Fibroblast of gingiva (primary cell): ENCODE measurements around the gene TENM4.

Source experiments
- DNase-seq: peaks from one replicate; pipeline ENCODE4 v3.0.0-alpha.2; 2011; ENCODE audit warnings: low read depth

The TENM4 gene

DNA sequence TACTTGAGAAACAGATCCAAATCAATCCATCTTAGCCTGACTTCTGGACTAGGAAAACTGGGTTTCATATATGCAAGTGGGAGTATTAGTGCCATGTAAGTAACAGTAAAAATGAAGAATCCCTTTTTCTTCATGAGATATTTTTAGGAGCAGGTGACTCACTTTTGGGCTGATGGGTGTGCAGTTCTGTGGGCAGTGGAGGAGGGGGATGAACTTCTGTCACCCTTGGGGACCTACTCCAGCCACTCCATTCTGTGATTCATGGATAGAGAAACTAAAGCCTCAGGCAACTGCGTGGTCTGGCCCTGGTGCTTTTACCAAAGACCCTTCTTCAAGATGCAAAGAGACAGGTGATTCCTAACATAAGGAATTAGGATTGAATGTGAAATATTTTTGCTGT is 657.5 kb downstream of the TENM4 start:
- no peak for DNase-seq

DNA sequence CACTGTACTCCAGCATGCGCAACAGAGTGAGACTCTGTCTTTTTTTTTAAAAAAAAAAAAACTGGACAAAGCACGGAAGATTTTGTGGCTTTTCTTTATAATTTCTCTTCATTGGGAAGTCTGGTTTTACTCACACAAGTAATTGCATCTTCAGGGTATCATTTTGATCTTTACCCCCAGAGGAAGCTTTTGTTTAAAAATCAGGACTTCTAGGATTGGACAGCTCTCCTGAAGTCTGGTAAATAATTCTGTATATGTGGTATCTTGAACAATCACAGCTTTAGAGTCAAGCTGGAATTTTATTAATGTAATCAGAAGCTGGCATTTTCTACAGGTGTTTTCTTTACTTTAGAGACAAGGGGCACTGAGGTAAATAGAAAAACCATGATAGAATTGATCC is 658.1 kb downstream of the TENM4 start:
- no peak for DNase-seq

DNA sequence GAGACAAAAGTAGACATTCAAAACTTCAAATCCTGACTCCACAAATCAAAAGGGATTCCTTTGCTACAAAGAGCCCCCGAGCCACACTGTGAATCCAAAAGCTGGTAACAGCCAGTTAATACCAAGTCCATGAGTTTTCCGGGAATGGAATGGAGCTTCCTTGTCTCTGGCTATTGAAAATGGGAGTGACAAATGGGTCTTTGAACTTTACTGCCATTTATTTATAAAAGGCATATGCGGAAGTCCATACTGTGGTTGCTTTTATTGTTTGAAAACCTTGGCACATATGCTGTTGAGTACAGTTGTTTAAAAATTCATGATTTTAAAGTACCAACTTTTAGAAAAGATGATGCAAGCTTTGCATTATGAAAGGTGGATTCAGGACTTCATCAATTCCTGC is 659.9 kb downstream of the TENM4 start:
- DNase-seq = no peak

DNA sequence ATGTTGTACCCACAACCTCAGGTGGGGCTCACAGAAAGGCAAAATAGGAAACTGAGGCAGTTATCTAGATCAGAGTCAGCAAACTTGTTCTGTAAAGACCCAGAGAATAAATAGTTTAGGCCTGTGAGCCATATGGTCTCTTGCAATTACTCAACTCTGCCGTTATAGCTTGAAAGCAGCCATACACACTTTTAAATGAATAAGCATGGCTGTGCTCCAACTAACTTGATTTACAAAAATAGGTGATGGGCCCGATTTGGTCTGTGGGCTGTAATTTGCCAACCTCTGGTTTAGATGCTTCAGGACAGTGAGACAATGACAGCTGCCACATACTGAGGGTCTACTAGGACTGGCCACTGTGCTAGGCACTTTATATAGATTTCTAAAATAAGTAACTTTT is 667.3 kb downstream of the TENM4 start:
- no peak for DNase-seq

DNA sequence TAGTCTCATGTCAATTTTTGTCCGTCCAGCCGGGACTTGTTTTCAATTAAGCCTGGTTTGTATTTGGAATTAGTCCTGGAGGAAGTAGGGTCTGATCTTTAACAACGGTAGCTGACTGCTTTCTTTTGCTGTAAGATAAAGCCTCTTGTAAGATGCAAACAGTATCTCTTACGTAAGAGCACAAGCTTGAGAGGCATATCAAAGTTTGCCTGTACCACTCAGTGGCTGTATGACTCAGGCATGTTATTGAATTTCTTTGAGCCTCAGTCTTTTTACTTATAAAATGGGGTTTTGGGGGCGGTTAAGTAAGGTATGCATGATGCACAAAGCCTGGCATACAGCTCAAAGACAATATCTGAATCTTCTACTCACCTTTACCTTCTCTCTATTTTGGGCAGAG is 667.8 kb downstream of the TENM4 start:
- DNase-seq = no peak

DNA sequence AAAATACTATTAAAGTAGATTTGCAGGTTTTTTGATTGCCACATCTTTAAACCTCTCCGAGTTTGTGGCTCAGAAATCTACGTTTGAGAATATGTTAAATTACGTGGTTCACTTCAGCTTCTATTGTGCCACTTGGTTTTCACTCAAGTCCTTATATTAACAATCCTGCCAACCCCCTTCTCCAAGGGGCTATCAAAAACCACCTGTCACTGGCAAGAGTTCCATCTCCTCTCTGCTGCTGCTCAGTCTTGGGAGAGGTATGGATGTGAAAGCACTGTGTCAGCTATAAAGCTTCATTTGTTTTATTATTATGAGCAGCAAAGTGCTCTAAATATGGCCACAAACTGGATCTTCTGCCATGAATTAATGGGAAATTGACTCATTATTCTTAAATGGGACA is 668.6 kb downstream of the TENM4 start:
- DNase-seq = no peak

- DNase-seq = no peak
Measured at GRCh38 chr11:78770931-78771330, 669.9 kb downstream of the TENM4 start.

DNA sequence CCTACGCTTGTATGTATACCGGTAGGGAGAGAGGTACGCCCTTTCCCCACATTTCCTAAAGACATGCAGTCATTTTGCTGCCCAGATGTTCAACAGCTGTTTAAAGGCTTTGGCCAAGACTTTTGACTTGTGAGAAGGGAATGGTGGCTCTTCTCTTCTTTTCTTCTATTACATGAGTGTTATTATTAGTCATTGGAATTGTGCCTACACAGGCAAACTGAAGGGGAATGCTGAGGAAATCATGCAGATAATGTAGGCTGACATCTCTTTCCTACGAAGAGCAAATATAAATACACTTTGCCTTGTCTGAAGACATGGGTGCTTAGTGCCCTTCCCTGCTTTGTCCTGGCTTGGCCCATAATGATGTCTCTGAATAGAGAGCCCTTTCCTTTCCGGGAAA is 671.9 kb downstream of the TENM4 start:
- DNase-seq = no peak

DNA sequence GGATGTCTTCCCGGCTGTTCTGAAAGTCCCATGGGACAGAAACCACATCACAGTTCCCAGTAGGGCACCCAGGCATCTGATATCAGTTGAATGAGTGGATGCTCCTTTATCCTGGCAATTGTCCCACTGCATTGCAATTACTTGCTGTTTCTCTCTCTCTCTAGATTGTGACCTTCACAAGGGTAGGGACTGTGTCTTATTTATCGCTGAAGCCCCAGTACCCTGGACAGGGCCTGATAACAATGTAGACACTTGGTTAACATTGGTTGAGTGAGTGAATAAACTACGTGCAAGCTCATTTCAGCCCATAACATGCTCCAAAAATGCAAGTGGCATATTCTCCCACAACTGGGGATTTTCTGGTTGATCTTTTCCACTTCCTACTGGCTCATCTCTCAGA is 672.5 kb downstream of the TENM4 start:
- DNase-seq = no peak

DNA sequence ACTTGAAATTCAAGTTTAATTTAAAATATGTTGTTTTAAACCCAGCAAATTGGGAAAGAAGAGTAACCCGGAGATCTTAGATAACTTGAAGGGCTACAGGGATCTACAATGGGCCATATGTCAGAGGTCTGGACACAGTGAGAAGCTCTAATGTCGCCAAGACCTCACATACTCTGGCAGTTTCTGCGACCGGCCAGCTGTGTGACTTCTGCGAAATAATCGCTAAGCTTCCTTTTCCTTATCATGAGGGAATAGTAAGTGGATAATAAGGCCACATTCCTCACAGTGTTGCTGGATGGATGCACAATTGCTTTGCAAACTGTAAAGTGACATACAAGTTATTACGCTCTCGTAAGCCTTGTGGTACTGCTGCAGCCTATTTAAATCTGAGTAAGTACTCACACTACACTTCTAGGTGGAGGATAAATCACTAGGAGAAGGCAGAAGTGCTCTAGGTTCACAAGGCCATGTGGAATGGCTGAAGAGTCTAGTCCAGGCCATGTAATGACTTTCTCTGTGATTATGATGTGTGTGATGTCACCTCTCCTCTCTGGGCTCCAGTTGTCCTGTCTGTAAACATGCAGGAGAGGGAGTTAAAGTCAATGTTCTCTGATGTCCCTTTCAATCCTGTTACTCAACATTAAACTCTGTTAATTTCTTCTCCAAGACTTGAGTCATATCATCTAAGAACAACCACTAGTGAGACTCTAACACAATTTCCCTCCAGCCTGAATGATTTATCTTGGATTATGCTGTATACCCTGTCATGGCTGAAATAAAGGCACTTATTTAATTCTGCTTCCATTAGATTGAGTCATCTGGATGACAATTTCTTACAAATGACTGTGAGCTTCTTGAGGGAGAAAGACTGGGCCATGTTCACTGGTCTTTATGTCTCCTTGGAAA is 673.5 kb downstream of the TENM4 start:
- no peak for DNase-seq

GRCh38 chr11:78764946-78765345 is 675.9 kb downstream of the TENM4 start:
- no peak for DNase-seq

- DNase-seq = no peak
Measured at GRCh38 chr11:78763664-78764063, 677.2 kb downstream of the TENM4 start.

DNA sequence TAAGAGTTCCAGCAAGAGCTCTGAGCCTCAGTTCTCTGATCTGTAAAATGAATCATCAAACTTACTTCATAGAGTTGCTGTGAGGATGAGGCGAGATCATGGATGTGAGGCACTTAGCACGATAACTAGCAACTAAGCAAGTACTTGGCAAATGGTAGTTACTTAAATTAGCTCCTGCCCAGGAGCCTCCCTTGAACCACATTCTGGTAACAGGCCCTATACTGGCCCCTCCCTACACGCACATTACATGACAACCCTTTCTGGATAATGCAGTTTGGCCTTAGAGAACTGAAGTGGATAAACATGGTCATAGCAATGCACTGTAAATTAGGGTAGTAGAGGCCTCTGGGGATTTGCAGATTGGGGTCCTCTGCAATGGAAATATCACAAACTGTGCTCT is 678.7 kb downstream of the TENM4 start:
- no peak for DNase-seq

- DNase-seq = no peak
Measured at GRCh38 chr11:78759071-78759470, 681.8 kb downstream of the TENM4 start.

GRCh38 chr11:78753297-78753696 is 687.5 kb downstream of the TENM4 start:
- no peak for DNase-seq

DNA sequence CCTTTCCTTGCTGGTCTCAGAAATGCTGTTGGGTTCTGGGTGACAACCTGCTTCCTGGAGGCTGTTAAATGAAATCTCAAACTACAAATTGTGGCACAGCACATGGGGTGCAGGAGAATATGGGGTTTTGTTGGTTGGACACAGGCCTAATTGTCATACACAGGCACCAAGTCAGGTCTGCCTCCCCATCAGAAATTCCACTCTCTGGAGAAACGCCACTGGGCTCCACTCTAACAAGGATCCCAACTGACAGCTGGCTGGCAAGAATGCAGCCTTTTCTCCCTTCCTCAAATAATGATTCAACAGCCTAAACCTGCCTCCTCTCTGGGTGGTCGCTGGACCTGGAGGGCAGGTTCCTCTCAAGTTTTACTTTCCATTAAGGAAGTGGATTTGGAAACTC is 688.3 kb downstream of the TENM4 start:
- DNase-seq = no peak

DNA sequence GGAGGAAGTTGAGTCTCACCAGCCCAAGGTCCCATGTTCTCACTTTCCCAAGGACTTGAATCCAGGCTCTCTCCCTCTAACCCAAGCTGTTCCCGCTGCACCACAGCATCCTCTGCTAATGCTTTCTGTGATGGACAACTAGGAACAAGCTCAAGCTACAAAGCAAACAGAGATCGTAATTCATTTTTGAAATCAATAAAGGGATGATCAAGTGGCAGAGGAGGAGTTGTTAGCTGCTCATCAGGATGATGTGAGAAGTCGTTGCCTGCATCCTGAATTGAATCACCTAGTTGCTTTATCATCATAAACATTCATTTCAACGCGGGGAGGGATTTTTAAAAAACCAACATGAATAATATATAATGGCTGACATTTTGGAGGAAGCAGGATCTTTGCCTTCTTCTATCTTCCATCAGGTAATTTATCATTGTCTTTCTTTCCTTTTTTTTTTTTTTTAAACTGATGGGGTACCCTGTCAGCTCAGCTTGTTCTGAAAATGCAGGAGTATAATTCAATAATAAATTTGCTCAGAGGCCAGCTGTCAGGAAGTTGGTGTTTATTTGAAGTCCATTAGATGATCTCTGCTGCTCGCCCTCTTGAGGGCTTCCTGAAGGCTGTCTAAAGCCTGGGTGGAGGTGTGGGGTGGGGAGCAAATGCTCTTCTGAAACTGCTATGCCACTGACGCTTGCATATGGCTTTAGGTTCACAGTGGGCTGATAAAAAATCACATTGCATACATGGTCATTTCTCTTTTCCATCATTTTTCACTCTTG is 691.7 kb downstream of the TENM4 start:
- DNase-seq = no peak

DNA sequence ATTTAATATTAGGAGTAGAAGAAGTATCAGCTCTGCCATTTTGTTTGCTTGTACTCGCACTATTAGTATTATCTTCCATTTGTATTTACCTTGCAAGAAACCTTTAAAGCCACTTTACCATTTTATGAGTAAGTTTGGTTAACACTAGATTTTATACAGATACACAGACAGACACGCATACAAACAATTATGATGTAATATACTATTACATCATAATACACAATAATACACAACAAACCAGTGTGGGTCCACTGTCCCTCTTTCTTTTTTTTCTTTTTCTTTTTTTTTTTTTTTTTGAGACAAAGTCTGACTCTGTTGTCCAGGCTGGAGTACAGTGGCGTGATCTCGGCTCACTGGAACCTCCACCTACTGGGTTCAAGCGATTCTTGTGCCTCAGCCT is 695.9 kb downstream of the TENM4 start:
- DNase-seq = no peak

- no peak for DNase-seq
Measured at GRCh38 chr11:78744202-78744601, 696.6 kb downstream of the TENM4 start.

GRCh38 chr11:78742430-78742829 is 698.4 kb downstream of the TENM4 start:
- DNase-seq = no peak

DNA sequence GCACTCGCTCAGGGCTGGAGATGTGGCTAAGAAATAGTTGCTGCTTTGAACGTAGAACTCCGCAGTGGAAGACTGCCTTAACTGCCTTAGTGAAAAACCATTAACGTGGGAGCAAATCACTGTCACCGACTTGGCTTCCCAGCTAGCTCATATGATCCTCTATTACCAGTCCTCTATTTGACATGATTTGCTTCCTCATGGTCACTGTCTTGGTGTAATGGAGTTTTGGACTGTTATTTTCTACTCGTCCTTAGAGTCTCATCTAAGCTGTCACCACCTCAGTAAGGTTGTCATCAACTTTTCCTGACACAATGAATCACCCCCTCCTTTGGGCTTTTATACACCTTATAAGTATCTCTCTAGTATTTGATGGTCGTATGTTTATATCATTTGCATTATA is 699.1 kb downstream of the TENM4 start:
- DNase-seq = no peak

GRCh38 chr11:78740199-78741071 is 700.4 kb downstream of the TENM4 start:
- no peak for DNase-seq
